ENCODE measurements around the gene CEP41.
"Not testable (repeated sequence)": the region's sequence is repeated elsewhere in the genome, so short reads cannot be mapped to it uniquely, and the experiment has no call there.

The CEP41 gene

DNA sequence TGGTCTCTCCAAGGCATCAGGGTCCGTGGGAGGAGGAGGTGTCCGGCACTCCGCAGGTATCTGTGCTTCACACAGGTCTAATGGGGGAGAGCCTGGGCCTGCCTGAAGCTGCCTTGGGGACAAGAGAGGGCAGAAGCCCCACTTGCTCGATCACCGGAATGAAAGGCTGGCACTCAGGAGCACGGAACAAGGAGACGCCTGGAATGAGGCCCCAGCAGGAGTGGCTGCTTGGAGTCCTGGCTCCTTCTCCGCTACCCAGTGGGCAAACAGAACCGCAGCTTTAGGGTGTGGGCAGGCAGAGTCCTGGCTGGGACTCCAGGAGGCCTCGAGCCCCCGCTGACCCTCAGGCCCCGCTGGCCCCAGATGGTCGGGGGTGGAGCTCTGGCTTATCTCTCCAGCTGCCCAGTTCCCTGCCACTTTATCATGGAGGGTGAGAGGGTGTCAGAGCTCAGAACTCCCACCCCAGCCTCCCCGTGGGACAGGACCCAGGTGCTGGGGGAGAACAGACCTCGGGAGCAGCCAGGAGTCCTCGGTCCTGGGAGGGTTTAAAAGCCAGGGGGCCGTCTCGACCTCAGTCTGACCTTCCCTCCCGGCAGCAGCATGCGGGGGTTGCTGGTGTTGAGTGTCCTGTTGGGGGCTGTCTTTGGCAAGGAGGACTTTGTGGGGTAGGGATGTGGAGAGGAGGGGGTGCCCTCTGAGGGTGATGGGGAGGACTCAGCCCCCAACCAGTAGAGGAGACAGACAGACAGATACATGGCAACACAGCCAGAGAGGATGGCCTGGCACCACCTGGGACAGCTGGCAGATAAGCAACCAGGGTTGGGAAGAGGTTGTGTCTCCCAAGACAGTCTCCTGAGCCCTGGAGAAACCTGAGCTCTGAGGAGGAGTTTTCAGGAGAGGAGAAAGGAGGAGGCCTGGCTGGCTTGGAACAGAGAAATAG is 60.6 kb downstream of the CEP41 start, which contains the start of gene CPA1:
Gene CPA1, plus strand, starts transcription at position 574 of the 940 bp plus-strand sequence. Its CDS starts 27 bp downstream, at position 601.
- FAIRE-seq: no peak

DNA sequence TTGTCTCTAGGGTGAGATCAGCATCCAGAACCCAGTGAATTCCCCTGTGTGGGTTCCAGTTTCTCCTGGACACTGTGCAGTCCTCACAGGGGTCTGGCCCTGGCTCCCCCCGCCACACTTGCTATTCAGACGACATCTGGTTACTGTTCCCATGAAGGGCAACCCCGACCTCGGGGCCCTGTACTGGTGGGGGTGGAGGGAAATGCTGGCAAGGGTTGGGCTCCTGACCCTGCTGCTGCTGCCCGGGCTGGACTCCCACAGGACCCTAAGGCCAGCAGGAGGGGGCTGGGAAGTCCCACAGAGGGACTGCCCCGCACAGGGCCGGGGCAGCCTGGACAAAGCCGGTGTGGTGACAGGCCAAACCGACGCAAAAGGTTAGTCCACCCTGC is 61.3 kb downstream of the CEP41 start:
- DNase-seq (ENCODE audit: insufficient read length, low spot score) (no peak), FAIRE-seq (no peak)
- TF ChIP-seq, protein P1, sequence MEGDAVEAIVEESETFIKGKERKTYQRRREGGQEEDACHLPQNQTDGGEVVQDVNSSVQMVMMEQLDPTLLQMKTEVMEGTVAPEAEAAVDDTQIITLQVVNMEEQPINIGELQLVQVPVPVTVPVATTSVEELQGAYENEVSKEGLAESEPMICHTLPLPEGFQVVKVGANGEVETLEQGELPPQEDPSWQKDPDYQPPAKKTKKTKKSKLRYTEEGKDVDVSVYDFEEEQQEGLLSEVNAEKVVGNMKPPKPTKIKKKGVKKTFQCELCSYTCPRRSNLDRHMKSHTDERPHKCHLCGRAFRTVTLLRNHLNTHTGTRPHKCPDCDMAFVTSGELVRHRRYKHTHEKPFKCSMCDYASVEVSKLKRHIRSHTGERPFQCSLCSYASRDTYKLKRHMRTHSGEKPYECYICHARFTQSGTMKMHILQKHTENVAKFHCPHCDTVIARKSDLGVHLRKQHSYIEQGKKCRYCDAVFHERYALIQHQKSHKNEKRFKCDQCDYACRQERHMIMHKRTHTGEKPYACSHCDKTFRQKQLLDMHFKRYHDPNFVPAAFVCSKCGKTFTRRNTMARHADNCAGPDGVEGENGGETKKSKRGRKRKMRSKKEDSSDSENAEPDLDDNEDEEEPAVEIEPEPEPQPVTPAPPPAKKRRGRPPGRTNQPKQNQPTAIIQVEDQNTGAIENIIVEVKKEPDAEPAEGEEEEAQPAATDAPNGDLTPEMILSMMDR (IDR thresholded peaks at IDR 0.05; ENCODE audit: insufficient read depth, missing control alignments): no peak

More for the DNA sequence above, 60.6 kb downstream of the CEP41 start, which contains the start of gene CPA1:
- TF ChIP-seq, protein P1 (IDR thresholded peaks at IDR 0.05; ENCODE audit: insufficient read depth, missing control alignments): no peak
- DNase-seq (ENCODE audit: insufficient read length, low spot score): no peak

DNA sequence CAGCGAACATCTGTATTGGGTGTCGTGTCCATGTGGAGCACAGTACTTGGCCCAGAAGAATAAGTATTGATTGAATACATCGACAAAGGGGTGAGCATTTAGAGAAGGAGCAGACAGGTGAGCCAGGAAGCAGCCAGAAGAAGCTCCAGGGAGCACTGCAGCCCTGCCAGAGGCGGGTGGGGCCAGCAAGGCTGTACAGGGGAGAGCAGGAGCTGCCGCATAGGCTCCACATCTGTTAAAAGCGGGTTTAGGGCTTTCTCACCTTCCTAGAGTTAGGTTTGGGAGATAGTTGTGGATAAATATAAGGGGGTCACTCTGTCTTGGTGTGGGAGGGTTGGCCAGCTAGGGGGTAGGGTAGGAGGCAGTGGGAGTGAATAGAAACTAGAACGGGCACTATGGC is 61.8 kb downstream of the CEP41 start:
- no peak for FAIRE-seq
- no peak for DNase-seq (ENCODE audit: insufficient read length, low spot score)
- TF ChIP-seq, protein P1 (IDR thresholded peaks at IDR 0.05; ENCODE audit: insufficient read depth, missing control alignments): no peak

DNA sequence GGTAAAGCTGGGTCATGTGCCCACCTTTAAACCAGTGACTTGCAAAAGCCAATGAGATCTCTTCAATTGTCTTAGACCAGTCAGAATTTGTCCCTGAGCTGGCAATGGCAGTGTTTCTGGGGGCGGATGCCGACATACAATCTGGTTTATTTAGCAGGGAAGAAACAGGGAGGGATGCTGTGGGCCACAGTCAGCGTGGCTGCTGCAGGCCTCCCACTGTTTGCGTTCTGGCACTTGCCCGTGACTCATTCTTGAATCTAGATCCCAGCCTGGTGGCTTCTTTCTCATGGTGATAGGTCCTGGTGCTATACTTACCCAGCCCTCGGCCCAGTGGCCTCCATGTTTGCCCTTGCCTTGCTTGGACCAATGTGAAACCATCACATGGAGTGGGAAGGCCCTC is 63.6 kb downstream of the CEP41 start:
- no peak for DNase-seq (ENCODE audit: insufficient read length, low spot score)
- FAIRE-seq: no peak
- TF ChIP-seq, protein P1 (IDR thresholded peaks at IDR 0.05; ENCODE audit: insufficient read depth, missing control alignments): no peak

DNA sequence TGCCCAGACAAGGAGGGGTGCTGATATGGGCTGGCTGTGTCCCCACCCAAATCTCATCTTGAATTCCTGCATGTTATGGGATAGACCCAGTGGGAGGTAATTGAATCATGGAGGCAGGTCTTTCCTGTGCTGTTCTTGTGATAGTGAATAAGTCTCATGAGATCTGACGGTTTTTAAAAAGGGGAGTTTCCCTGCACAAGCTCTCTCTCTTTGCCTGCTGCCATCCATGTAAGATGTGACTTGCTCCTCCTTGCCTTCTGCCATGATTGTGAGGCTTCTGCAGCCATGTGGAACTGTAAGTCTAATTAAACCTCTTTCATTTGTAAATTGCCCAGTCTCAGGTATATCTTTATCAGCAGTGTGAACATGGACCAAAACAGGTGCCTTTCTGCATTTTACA is 64.4 kb downstream of the CEP41 start:
- not testable (repeated sequence) for DNase-seq (ENCODE audit: insufficient read length, low spot score); FAIRE-seq

DNA sequence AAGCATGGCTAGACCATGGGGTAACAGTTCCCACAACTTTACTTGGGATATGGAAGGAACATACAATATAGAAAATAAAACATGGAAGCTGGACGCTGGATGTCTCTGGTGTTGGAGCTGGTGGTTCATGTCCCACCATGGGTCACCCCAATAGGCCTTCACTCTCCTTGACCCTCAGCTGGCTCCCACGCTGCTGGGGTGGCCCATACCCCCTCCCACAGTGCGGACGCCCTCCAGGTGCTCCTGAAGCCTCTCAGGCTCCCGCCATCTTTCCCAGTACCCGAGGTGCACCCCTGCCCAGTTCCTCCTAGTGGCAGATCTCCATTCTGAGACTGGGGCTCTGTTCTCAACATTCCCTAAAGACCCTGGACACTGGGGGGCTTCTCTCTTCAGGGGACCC is 66.3 kb downstream of the CEP41 start:
- no peak for FAIRE-seq
- TF ChIP-seq, protein P1 (IDR thresholded peaks at IDR 0.05; ENCODE audit: insufficient read depth, missing control alignments): no peak
- DNase-seq (ENCODE audit: insufficient read length, low spot score): no peak

DNA sequence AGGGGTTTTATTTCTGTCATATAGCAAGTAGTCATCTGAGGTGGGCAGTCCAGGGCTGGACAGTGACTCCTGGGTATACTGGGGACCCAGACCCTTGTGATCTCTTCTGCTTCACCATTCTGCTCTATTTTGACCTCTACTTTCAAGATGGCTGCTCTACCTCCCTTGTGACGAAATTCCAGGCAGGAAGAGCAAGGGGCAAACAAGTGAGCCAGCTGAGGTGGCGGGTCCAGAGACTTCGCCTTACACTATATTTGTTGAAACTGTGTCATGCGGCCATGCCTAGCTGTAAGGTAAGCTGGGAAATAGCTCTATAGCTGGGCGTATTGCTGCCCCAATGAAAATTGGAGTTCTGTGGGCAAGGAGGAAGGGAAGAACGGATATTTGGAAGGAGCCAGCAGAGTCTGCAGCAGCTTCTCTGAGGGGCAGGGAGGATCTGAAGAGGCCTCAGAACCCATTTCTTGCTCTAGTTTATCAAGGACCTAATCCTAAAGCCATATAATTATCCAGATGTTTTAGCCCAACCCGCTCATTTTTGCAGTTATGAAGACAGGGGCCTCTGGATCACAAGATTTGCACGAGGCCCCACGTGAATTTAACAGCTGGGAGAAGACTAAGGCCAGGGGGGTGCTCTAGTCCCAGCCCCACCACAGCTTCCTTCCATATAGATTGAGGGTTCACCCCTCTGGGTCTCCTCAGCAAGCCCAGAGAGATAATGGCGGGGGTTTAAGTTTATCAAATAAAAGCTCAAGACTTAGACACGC is 68.2 kb downstream of the CEP41 start:
- FAIRE-seq (no peak), DNase-seq (ENCODE audit: insufficient read length, low spot score) (no peak)
- TF ChIP-seq, protein P1 (IDR thresholded peaks at IDR 0.05; ENCODE audit: insufficient read depth, missing control alignments): no peak
